Measurements from ENCODE around the gene JMJD8. TPM values are rescaled to one million over a fixed set of nuclear protein-coding genes. Genes with fewer than 3 reads are reported as not detected.

The JMJD8 gene
- total and polyA plus RNA-seq, 8 donors = 24.2 to 229 (median 83.3) TPM

GRCh38 chr16:671353-672131 is 12.6 kb downstream of the JMJD8 start:
- H3K36me3 ChIP-seq = peaks cover 44 to 53% (median 52%) of the 10 kb centered on the region in 4 donors
- H3K27me3 ChIP-seq = peaks cover 0 to 17% (median 0%) of the 10 kb centered on the region in 3 donors
- TF ChIP-seq POLR2AphosphoS5 (IDR thresholded peaks at IDR 0.05) (no peak), CTCF (IDR thresholded peaks at IDR 0.05) (no peak)
- H3K4me1 ChIP-seq = peaks cover 41 to 58% (median 48%) of the 10 kb centered on the region in 4 donors
- H3K9me3 ChIP-seq = no peaks in the 10 kb centered on the region
- no peak overlapping the region for H3K4me3 ChIP-seq
- DNase-seq = no peak
- no peak overlapping the region for H3K27ac ChIP-seq
- WGBS, 5 donors = 81 to 90% (median 85%) methylated on average over 22 to 40 of the region's 40 CpGs
- intact Hi-C loops (cut with DNase I; ENCODE audit: low total_unique reads) = no loop called here

GRCh38 chr16:670485-671352 is 13.4 kb downstream of the JMJD8 start:
- no peak for DNase-seq
- no peaks in the 10 kb centered on the region for H3K9me3 ChIP-seq
- peaks cover 32 to 50% (median 40%) of the 10 kb centered on the region in 4 donors for H3K4me1 ChIP-seq
- peaks cover 0 to 9% (median 0%) of the 10 kb centered on the region in 3 donors for H3K27me3 ChIP-seq
- peaks cover 44 to 53% (median 52%) of the 10 kb centered on the region in 4 donors for H3K36me3 ChIP-seq
- intact Hi-C loops (cut with DNase I; ENCODE audit: low total_unique reads) = no loop called here
- H3K27ac ChIP-seq = no peak overlapping the region
- WGBS, 5 donors = 90 to 92% (median 91%) methylated on average over 43 to 52 of the region's 52 CpGs
- H3K4me3 ChIP-seq = no peak overlapping the region
- TF ChIP-seq EP300 (IDR thresholded peaks at IDR 0.05) (no peak), CTCF (IDR thresholded peaks at IDR 0.05) (no peak), POLR2A (IDR thresholded peaks at IDR 0.05) (no peak), POLR2AphosphoS5 (IDR thresholded peaks at IDR 0.05) (no peak)

GRCh38 chr16:669666-670065 is 14.5 kb downstream of the JMJD8 start:
- H3K4me3 ChIP-seq = peak overlapping the region in 1 of 4 donors; percentile 82
- intact Hi-C loops (cut with DNase I; ENCODE audit: low total_unique reads) = no loop called here
- H3K27ac ChIP-seq = no peak overlapping the region
- no peaks in the 10 kb centered on the region for H3K9me3 ChIP-seq
- TF ChIP-seq EP300 (IDR thresholded peaks at IDR 0.05) = no peak
- no peak for TF ChIP-seq POLR2A (IDR thresholded peaks at IDR 0.05)
- H3K36me3 ChIP-seq = peaks cover 44 to 53% (median 52%) of the 10 kb centered on the region in 4 donors
- no peak for DNase-seq
- H3K27me3 ChIP-seq = no peaks in the 10 kb centered on the region
- WGBS, 5 donors = 93 to 96% (median 95%) methylated on average over 8 to 13 of the region's 13 CpGs
- peaks cover 22 to 39% (median 29%) of the 10 kb centered on the region in 4 donors for H3K4me1 ChIP-seq

GRCh38 chr16:668519-669171 is 15.5 kb downstream of the JMJD8 start:
- Histone ChIP-seq H3K4me3 (peak overlapping the region; percentile 82 to 98 (median 92)), H3K9me3 (no peaks in the 10 kb centered on the region), H3K27ac (peak overlapping the region; percentile 86 to 93 (median 88)), H3K36me3 (peaks cover 41 to 45% (median 45%) of the 10 kb centered on the region in 4 donors), H3K4me1 (peaks cover 21 to 30% (median 25%) of the 10 kb centered on the region in 4 donors), H3K27me3 (no peaks in the 10 kb centered on the region)
- intact Hi-C loops (cut with DNase I; ENCODE audit: low total_unique reads) = no loop called here
- WGBS, 5 donors = 3 to 8% (median 5%) methylated on average over 36 to 50 of the region's 50 CpGs
- TF ChIP-seq POLR2A (IDR thresholded peaks at IDR 0.05) (no peak), CTCF (IDR thresholded peaks at IDR 0.05) (no peak), POLR2AphosphoS5 (IDR thresholded peaks at IDR 0.05) (no peak), EP300 (IDR thresholded peaks at IDR 0.05) (no peak)
- no peak for DNase-seq

Data from stomach (tissue), 9 donors.